GM18508 (cell line): ENCODE measurements around the gene PIGQ.

Experiments
- ATAC-seq: cut with Tn5 transposase; IDR thresholded peaks from one replicate; pipeline ENCODE4 v1.9.1; 2021; ENCODE audit warnings: moderate number of reproducible peaks; ENCODE audit not compliant: insufficient read depth, unreplicated experiment

The PIGQ gene

GRCh38 chr16:554297-554621 lies 15.5 kb upstream of the PIGQ start:
- no peak for ATAC-seq

GRCh38 chr16:554640-555365 lies 15.0 kb upstream of the PIGQ start:
- ATAC-seq: no peak

- ATAC-seq: no peak
These were observed 14.0 kb upstream of the PIGQ start for GRCh38 chr16:555528-556473.

- no peak for ATAC-seq
These were observed 13.1 kb upstream of the PIGQ start for GRCh38 chr16:556474-557173.

- ATAC-seq: no peak
These were observed 12.1 kb upstream of the PIGQ start for GRCh38 chr16:557463-558297.

- ATAC-seq: no peak
These were observed 11.3 kb upstream of the PIGQ start for GRCh38 chr16:558298-559020.

DNA sequence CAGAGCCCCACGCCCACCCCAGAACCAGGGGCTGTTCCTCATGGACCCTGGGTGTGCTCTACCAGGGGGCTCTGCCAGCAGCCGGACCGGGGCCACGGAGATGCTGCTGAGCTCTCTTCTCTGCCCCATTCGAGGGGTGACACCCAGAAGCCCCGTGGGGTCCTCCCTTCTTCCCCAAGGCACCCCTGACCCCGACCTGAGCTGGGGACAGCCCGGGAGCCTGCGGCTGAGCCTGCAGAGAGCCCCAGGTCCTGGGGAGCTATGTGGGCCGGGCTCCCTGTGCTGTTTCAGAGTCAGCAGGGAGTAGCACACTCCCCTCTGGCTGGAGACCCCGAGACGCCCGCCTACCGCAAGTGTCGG lies 10.8 kb upstream of the PIGQ start:
- ATAC-seq: no peak

- ATAC-seq: no peak
These were observed 10.2 kb upstream of the PIGQ start for GRCh38 chr16:559411-560203.

DNA sequence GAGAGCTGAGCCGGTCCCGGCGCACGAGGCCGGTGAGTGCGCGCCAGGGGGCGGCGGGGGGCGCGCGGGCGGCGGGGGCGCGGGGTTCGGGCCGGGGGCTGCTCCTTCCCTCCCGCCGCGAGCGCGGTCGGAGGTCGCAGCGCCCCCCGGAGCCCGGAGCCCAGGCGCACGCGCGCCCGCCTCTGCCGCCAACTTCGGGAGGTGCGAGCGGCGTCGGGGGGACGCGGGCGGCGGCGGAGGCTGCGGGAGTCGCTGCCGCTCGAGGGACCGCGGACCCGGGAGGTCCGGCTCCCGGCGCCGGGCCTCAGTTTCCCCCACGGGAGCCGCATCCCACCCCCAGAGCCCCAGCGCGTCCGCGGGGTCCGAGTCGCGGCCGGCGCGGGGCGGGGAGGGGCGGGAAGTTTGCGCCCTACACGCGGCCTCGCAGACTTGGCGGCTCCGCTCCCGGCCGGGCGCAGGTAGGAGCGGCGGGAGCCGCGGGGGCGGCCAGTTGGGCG lies 9.5 kb upstream of the PIGQ start, which contains the start of gene PRR35:
PRR35 (plus strand) TSS at position 191 of the 497 bp plus-strand sequence. CDS start 2,901 bp downstream, outside the sequence.
- no peak for ATAC-seq

- ATAC-seq: no peak
These were observed 8.9 kb upstream of the PIGQ start for GRCh38 chr16:560701-561412.

- ATAC-seq: no peak
These were observed 8.4 kb upstream of the PIGQ start for GRCh38 chr16:561413-561794.

GRCh38 chr16:561957-562938 lies 7.5 kb upstream of the PIGQ start:
- no peak for ATAC-seq

DNA sequence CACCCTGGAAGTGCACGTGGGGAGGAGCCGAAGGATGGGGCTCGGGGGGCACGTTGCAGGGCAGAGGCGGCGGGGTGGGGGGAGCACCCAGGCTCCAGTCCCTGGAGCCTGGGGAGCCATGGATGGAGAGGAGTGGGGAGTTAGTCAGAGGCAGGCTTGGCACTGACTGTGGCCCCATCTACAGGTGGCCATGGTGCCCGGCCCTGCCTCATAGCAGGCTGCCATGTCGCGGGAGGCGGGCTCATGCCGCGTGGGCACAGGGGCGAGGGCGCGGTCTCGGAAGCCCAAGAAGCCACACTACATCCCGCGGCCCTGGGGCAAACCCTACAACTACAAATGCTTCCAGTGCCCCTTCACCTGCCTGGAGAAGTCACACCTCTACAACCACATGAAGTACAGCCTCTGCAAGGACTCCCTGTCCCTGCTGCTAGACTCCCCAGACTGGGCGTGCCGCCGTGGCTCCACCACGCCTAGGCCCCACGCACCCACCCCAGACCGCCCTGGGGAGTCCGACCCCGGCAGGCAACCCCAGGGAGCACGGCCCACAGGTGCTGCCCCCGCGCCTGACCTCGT lies 6.6 kb upstream of the PIGQ start:
- no peak for ATAC-seq

DNA sequence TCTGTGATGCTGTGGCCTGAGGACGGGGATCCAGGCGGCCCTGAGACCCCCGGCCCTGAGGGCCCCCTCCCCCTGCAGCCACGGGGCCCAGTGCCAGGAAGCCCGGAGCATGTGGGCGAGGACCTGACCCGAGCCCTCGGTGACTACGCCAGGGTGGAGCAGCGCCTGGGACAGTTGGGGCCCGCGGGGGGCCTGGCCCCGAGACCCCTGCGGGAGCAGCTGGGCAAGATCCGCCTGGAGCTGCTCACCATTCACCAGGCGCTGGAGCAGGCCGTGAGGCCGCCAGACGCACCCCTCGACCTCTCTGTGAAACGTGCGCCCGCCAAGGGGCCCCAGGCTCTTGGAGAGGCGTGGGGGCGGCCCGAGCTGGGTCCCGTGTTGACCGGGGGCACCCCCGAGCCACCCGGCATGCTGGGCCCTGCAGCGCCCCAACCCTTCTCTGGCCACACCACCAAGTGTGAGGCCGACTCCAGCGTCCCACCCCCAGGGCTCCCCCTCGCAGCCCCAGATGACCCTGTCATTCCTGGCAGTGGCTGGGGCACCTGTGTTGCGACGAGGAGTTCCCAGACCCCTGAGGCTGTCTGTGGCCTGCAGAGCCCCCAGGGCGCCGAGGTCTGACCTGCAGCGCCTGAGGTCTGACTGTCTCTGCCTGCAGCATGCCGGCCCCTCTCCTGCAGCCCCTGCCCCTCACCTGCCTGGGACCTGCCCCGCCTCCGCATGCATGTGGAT lies 4.9 kb upstream of the PIGQ start:
- ATAC-seq: no peak

DNA sequence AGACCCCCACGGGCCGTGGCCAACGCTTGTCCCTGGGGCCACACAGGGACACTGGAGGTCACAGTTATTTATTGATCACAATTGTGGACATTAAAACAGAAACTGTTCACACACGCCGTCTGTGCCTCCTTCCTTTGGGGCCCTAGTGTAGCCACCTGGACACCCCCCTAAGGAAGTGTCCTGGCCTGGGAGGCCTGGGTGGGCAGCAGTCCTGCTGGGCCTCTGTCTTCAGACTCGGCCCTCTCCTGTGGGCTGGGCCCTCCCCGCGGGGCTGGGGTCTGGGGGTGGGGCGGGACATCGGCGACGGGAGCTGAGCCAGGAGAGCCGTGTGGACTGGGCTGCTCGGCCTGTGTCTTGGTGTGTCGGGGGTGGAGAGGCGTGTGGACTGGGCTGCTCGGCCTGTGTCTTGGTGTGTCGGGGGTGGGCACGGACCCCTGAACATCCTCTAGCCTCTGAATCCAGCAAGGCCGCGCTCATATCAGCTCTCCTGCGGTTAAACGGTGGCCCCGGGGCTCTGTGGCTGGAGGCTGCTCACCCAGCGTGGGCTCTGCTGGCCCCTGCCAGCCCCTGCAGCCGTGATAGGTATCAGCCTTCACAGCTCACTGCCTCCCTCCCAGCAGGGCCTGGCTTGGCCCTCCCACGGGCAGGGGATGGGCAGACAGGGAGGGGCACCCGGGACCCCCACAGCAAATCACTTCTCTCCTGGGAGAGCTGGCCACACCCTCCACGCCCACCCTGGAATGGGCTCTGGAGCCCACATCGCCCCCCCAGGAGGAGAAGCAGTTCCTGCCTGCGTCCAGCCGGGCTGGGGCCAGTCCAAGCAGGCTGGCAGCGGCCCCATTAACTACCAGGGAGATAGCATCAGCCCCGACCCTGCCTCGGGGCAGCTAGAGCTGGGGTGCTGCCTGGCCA lies 4.1 kb upstream of the PIGQ start:
- no peak for ATAC-seq
